GM21723 (cell line): Measurements from ENCODE around the gene MAPK13.

Experiments
- ATAC-seq: cut with Tn5 transposase; IDR thresholded peaks from one replicate; pipeline ENCODE4 v1.9.1; 2021; ENCODE audit warnings: mild to moderate bottlenecking, moderate library complexity; ENCODE audit not compliant: unreplicated experiment

Gene MAPK13

DNA sequence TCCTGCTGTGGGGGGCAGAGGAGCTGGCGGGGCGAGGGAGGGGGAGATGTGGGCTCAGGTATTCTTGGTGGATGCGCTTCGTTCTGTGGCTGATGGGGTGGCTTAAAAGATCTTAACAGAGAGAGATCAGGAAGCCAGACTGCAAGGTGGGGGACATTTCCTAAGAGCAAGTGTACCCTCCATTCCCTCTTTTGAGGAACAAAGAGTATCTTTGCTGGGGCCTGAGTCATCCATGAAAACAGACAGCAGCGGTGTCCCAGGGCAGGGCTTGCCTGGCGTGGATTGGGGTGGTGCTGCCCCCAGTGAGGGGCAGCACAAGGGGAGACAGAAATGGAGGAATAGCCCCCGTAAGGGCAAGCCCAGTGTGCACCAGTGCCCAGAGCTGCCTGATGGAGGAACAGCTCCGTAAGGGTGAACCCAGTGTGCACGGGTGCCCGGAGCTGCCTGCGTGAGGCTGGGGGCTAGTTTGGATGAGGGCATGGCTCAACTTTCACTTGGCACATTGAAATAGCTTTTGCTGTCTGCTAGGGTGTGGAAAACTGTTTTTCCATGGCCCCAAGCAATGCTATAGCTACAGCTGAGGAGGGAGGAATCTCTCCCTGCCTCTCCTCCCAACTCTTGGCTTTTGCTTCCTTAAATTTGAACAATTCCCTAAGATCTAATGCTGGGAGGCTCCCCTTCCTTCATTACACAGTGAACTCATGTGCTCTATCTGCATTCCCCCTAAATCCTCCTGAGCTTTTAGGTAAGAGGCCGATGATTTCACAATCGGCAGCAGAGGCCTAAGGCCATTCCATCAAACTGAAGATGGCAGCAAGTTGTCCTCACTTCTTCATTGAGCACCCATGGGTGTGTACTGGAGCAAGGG lies 12.9 kb downstream of the MAPK13 start:
- ATAC-seq = no peak

DNA sequence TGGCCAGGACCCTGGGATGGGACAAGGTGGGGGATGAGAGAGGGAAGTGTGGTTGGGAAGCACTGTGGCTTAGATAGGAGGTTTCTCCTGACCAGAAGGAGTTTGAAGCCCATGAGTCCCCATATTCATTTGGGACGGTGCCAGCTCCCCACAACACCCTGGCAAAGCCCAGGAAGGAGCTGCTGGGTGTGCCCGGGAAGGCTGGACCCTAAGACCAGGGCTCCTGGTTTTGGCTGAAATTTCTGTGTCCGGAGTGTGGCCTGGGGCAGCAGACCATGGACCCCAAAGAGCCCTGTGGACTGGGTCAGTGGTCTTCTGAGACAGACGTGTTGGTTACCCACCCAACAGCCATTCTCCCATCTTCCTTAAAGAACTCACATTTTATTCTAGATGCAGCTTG lies 15.2 kb downstream of the MAPK13 start:
- no peak for ATAC-seq

DNA sequence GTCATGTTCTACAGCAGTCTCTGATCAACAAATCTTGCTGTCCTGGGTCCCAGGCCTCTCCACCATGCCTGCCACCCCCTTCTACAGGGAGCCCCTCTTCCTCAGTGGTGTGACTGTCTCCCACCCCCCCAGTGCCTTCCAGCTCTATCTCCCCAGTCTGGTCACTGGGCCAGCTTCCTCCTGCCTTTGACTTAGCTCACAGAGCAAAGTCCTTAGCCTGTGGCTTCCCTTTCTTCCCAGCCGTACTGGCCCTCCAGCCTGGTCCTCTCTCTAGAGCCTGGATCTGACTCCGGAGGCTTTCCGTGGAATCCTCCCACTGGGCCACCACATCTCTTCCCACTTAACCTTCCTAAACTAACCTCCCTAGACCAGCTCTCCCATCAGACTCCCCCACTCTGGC lies 17.0 kb downstream of the MAPK13 start:
- no peak for ATAC-seq

DNA sequence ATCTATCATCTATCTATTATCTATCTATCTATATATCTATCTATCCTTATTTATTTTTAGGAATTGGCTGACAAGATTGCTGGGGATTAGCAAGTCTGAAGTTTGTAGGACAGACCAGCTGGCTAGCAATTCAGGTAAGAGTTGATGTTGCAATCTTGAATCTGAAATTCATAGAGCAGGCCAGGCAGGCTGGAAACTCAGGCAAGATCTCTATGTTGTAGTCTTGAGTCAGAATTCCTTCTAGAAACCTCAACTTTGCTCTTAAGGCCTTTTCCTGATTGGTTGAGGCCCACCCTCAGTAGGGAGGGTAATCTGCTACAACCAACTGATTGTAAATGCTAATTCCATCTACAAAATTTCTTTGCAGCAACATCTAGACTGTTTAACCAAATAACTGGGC lies 19.2 kb downstream of the MAPK13 start:
- ATAC-seq = no peak

DNA sequence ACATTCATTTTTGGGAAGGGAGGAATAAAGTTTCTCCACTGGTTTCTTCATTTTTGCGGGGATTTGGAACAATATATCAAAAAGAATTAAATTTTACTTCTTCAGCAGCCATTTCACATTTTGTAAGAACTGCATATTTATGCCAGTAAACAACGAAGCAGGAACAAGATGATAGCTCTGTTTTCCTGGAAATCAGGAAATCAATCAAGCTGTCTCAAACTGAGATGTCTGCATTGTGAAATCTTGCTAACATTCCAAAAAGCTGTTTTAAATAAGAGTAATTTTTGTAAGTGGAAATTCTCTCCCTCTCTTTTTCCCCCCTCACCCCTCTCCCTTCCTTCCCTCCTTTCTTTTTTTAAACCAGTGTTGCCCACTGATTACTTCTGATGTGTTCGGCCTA lies 20.0 kb downstream of the MAPK13 start:
- no peak for ATAC-seq

DNA sequence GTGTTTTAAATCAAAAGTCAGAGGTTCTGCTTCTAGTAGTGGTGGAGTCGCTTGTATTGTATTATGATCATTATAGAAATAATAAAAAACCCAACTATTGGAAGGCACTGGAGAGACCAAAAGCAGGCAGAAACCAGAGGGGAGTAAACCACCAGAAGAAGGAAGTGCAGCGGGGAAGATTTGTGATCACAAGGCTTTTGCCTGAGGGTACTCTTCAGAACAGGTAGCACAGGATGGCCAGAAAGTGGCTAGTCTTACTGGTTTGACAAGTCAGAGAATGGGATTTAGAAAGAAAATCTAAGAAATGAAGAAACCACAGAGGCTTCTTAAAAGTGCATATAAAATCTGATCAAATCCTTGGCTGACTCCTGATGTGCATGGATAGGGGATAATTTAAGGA lies 24.0 kb downstream of the MAPK13 start:
- no peak for ATAC-seq

DNA sequence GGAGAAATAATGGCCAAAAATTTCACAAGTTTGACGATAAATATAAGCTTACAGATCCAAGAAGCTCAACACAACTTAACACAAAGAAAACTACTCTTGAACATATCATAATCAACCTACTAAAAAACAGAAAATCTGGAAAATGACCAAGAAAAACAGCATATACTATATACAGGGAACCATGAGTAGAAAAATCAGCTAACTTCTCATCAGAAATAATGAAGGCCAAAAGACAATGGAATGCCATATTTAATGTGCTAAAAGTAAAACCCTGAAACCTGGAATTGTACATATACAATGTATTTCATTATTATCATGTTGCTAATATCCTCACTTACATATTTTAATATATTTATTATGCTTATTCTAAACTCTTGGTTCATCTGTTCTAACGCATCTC lies 25.3 kb downstream of the MAPK13 start:
- ATAC-seq = no peak

DNA sequence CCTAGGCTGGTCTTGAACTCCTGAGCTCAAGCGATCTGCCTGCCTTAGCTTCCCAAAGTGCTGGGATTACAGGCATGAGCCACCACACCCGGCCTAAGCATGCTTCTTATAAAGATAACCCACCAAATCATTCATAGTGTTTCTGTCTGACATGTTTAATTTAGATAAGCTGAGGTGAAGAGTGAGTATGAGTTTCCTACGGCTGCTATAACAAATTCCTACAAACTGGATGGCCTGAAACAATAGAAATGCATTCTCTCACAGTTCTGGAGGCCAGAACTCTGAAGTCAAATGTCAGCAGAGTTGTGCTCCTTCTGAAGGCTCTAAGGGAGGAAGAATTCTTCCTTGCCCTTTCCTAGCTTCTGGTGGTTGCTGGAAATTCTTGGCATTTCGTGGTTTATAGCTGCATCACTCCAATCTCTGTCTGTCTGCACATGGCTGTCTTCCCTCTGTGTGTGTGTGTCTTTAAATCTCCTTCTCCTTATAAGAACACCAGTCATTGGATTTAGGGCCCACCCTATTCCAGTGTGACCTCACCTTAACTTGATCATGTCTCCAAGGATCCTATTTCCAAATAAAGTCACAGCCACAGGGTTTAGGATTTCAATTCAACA lies 29.9 kb downstream of the MAPK13 start:
- ATAC-seq = no peak

DNA sequence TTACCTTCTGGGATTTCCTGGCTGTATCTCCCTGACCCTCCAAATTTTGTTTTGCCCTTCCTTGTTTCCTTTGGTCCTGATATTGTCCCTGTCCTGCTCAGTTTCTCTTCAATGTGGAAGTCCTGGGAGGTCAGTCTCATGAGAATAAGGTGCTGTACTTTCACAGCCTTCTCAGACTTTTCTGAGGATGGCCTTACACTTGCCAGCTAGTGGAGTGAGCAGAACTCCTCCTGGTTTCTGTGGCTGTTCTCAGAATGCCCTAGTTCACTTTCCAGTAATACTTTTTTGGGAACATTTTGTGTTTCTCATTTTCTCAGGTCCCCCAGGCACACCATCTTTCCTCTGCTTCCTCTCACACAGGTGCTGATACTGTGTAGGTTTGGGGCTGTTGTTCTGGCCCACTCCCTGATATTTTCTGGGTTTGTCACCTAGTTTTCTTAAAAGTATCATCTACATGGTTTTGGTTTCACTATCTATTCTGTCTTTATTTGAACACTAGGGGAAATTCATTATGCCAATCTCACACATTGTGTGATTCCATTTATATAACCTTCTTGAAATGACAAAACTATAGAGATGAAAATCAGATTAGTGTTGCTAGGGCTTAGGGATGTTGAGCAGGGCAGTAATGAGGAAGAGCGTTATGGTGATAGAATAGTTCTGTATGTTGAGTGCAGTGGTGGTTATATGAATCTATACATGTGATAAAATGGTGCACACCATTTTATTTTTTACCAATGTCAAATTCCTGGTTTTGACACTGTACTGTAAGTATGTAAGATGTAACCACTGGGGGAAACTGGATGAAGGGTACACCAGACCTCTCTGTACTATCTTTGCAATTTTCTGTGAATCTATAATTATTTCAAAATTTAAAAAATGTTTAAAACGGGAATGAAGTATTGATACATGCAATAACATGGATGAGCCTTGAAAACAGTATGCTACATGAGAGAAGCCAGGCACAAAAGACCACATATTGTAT lies 39.0 kb downstream of the MAPK13 start:
- ATAC-seq = no peak

DNA sequence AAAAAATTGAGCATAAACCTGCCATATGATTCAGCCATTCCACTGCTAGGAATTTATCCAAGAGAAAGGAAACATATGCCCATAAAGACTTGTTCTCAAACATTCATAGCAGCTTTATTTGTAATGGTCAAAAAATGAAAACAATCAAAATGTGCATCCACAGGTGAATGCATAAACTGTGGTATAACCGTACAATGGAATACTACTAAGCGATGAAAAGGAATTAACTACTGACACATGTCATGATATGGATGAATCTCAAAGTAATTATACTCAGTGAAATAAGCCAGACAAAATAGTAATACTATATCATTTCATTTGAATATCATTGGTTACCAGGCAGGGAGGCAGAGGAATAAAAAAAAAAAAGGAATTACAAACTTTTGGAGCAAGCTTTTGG lies 40.4 kb downstream of the MAPK13 start:
- no peak for ATAC-seq

DNA sequence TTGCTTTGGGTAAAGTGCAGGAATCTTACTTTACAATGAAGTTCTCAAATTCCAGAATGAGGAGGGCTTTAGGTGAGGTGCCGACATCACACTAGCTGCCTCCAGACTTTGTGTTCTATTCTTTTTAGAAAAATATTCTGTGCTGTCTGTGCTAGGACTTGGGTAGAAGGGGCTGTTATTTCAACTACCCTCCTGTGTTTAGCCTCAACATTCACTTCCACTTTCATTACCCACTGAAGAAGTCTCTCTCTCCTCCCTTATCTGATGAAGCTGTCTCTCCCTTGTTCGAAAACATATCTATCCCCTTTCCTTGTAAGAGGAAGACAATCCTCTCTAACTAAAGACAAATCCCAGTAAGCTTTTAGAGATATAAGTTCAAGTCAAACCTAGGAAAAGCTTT lies 41.3 kb downstream of the MAPK13 start:
- ATAC-seq = peak; percentile 55

DNA sequence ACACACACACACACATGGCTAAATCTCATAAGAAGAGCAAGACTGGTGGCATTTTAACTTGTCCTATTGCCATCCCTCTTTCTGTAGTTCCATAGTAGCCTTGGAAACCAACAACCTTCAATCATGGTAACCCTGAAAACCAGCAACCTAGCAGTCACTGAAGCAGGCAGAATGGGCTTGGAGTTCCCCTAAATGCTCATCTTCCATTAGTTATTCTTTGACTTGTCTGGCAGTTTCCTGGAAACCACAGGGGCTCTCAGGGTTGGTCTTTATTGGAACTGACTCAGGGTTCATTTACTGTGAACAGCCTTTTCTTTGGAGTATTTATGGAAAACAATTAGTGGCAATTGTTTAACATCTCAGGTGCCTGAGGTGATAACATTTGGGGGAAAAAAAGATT lies 46.9 kb downstream of the MAPK13 start:
- ATAC-seq = no peak

DNA sequence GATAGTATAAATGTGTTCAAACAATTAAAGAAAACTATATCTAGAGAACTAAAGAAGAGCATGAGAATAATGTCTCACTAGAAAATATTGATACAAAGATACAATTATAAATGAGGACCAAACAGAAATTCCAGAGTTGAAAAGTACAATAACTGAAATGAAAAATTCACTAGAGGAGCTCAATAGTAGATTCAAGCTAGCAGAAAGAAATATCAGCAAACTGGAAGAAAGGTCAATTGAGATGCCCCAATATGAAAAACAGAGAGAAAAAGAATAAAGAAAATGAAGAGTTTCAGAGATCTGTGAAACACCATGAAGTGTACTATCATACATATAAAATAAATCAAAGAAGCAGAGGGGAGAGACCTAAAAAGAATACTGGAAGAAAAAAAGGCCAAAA lies 48.2 kb downstream of the MAPK13 start:
- ATAC-seq = no peak

DNA sequence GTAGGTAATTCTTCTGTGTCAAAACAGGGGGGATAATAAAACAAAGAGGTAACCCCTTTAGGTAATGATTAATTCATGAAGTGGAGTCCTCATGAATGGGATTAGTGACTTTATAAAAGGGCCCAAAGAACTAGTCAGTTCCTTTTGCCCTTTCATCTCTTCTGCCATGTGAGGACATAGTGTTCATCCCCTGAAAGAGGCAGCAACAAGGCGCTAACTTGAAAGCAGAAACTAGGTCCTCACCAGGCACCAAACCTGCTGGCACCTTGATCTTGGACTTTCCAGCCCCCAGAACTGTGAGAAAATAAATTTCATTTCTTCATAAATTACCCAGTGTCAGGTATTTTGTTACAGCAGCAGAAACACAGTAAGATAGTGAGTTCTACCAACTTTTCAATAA lies 49.8 kb downstream of the MAPK13 start:
- no peak for ATAC-seq

DNA sequence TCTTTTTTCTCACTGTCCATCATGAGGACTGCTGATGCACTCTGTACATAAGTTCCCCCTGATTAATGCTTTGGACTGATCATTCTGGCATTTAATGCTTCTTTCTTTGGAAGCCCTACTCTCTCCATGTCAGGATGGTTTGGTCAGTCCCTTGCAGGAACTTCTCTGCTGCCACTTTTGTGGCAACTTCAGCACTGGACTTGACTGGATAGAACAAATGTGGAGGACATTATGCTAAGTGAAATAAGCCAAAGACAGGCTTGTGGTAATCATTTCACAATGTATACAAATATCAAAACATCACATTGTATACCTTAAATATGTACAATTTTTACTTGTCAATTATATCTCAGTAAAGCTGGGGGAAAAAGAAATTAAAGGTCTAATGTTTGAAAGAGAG lies 54.0 kb downstream of the MAPK13 start:
- no peak for ATAC-seq

DNA sequence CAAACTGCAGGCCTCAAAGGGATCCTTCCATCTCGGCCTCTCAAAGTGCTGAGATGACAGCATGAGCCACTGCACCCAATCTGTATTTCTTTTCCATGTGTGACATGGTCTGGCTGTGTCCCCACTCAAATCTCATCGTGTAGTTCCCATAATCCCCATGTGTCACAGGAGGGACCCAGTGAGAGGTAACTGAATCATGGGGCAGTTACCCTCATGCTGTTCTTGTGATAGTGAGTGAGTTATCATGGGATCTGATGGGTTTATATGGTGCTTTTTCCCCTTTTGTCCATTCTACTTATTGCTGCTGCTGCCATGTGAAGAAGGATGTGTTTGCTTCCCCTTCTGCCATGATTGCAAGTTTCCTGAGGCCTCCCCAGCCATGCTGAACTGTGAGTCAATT lies 55.9 kb downstream of the MAPK13 start:
- no peak for ATAC-seq

DNA sequence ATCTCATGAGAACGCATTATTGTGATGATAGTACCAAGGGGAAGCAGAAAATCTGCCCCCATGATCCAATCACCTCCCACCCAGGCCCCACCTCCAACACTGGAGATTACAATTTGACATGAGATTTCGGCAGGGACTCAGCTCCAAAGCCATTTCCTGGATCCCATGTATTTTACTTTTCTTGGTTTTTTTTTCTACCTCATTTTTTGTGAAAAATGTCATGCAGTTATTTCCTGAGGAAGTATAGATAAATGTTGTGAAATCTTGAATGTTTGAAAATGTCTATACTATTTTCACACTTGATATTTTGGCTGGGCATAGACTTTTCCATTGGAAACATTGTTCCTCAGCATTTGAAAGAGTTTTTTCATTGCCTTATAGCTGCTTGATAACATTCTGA lies 57.1 kb downstream of the MAPK13 start:
- ATAC-seq = no peak
